Breast epithelium (tissue), 4 donors: Measurements from ENCODE around the gene AMOT. TPM values are rescaled to one million over a fixed set of nuclear protein-coding genes. Genes with fewer than 3 reads are reported as not detected.

ENCODE experiments used
- DNase-seq, 2 donors: peaks; one replicate each; pipeline ENCODE4 v3.0.0-alpha.2; 2019; ENCODE audit warnings: low spot score in 2 of 2
- H3K27ac ChIP-seq, 2 donors: fragments of 200-600 bp; sonication (generic) in 1 of 2; one replicate each; pipeline ENCODE4 v1.5.1; 2016 to 2019; ENCODE audit warnings: mild to moderate bottlenecking in 1 of 2
- H3K27me3 ChIP-seq, 2 donors: fragments of 200-600 bp; sonication (generic) in 1 of 2; one replicate each; pipeline versions ENCODE4 v1.5.1 to v1.6.0; 2017 to 2019; ENCODE audit warnings: control low read depth in 1 of 2, mild to moderate bottlenecking in 1 of 2
- H3K36me3 ChIP-seq: fragments of 200-600 bp; one replicate; pipeline ENCODE4 v1.5.1; 2019
- H3K4me1 ChIP-seq, 2 donors: fragments of 200-600 bp; sonication (generic); one replicate each; pipeline ENCODE4 v1.5.1; 2016 to 2019; ENCODE audit warnings: control low read depth in 1 of 2
- H3K4me3 ChIP-seq, 3 donors: fragments of 200-600 bp; sonication (generic); 1 replicate in 2 of 3; 2 replicates in 1 of 3; pipeline ENCODE4 v1.5.1; 2016 to 2019; ENCODE audit warnings: mild to moderate bottlenecking in 3 of 3, moderate library complexity in 2 of 3
- H3K9me3 ChIP-seq, 2 donors: fragments of 200-600 bp; sonication (generic) in 1 of 2; one replicate each; pipeline ENCODE4 v1.5.1; 2016 to 2019; ENCODE audit warnings: control low read depth in 1 of 2
- CTCF ChIP-seq, 3 donors: fragments of 450-650 bp; IDR thresholded peaks; one replicate each; pipeline ENCODE4 v1.5.1; 2016 to 2017; ENCODE audit warnings: antibody characterized with exemption in 3 of 3, mild to moderate bottlenecking in 3 of 3, moderate library complexity in 3 of 3
- POLR2A ChIP-seq: fragments of 450-650 bp; IDR thresholded peaks from one replicate; pipeline ENCODE4 v1.6.1; 2016; ENCODE audit warnings: antibody characterized with exemption, mild to moderate bottlenecking, moderate library complexity
- POLR2AphosphoS5 ChIP-seq, 3 donors: sonication (generic); formaldehyde crosslinking; IDR thresholded peaks; one replicate each; pipeline ENCODE4 v1.6.1; 2017; ENCODE audit warnings: antibody characterized with exemption in 3 of 3
- intact Hi-C: fragments of 100-400 bp; cut with DNase I; formaldehyde crosslinking; loops from one replicate; pipeline ENCODE4 v1.15.1; 2023; ENCODE audit warnings: low total_unique reads
- total RNA-seq, 3 donors: library from RNA; depleted of rRNA; stranded (reverse); fragments of >200 nt; gene quantifications; one replicate each; pipeline ENCODE4 v1.1.0, GENCODE V29; 2016

Gene AMOT
- total RNA-seq, 3 donors from 2014 or later = 14.1 to 39.2 (median 23.0) TPM

GRCh38 chrX:112834031-112834845 is 6.4 kb downstream of the AMOT start:
- Histone ChIP-seq H3K27ac (peak overlapping the region in 1 of 2 donors; percentile 37), H3K4me3 (no peak overlapping the region), H3K27me3 (peaks cover 0 to 25% of the 10 kb centered on the region in 2 donors), H3K9me3 (no peaks in the 10 kb centered on the region), H3K4me1 (no peaks in the 10 kb centered on the region), H3K36me3 (no peaks in the 10 kb centered on the region)
- intact Hi-C loops = no loop called here
- no peak for DNase-seq
- TF ChIP-seq POLR2A = no peak
- TF ChIP-seq POLR2AphosphoS5 (IDR thresholded peaks at IDR 0.05) = no peak

- peak in 1 of 2 donors; percentile 60 for DNase-seq
- Histone ChIP-seq H3K27ac (peak overlapping the region in 1 of 2 donors; percentile 29), H3K4me3 (no peak overlapping the region), H3K27me3 (peaks cover 0 to 31% of the 10 kb centered on the region in 2 donors), H3K9me3 (no peaks in the 10 kb centered on the region), H3K36me3 (no peaks in the 10 kb centered on the region), H3K4me1 (no peaks in the 10 kb centered on the region)
- no peak for TF ChIP-seq POLR2A
- TF ChIP-seq POLR2AphosphoS5 (IDR thresholded peaks at IDR 0.05) = no peak
- TF ChIP-seq CTCF (IDR thresholded peaks at IDR 0.05) = no peak
- intact Hi-C loops = no loop called here
Measured at GRCh38 chrX:112832481-112833095, 8.0 kb downstream of the AMOT start.

GRCh38 chrX:112830540-112830939 is 10.1 kb downstream of the AMOT start:
- no peaks in the 10 kb centered on the region for H3K36me3 ChIP-seq
- H3K27ac ChIP-seq = peak overlapping the region; percentile 41 to 48
- H3K27me3 ChIP-seq = peaks cover 0 to 32% of the 10 kb centered on the region in 2 donors
- intact Hi-C loops = no loop called here
- peak in 1 of 2 donors; percentile 58 for DNase-seq
- TF ChIP-seq POLR2AphosphoS5 (IDR thresholded peaks at IDR 0.05) = no peak
- no peak for TF ChIP-seq CTCF (IDR thresholded peaks at IDR 0.05)
- no peak for TF ChIP-seq POLR2A
- no peaks in the 10 kb centered on the region for H3K4me1 ChIP-seq
- H3K9me3 ChIP-seq = no peaks in the 10 kb centered on the region
- no peak overlapping the region for H3K4me3 ChIP-seq

GRCh38 chrX:112827292-112827903 is 13.2 kb downstream of the AMOT start:
- intact Hi-C loops = no loop called here
- H3K4me1 ChIP-seq = no peaks in the 10 kb centered on the region
- no peak for DNase-seq
- H3K9me3 ChIP-seq = no peaks in the 10 kb centered on the region
- peaks cover 0 to 44% of the 10 kb centered on the region in 2 donors for H3K27me3 ChIP-seq
- no peak overlapping the region for H3K4me3 ChIP-seq
- TF ChIP-seq CTCF (IDR thresholded peaks at IDR 0.05) (no peak), POLR2A (no peak), POLR2AphosphoS5 (IDR thresholded peaks at IDR 0.05) (no peak)
- H3K36me3 ChIP-seq = no peaks in the 10 kb centered on the region
- no peak overlapping the region for H3K27ac ChIP-seq

- no peak overlapping the region for H3K4me3 ChIP-seq
- H3K4me1 ChIP-seq = no peaks in the 10 kb centered on the region
- H3K9me3 ChIP-seq = no peaks in the 10 kb centered on the region
- no peak for TF ChIP-seq CTCF (IDR thresholded peaks at IDR 0.05)
- no peak for TF ChIP-seq POLR2A
- TF ChIP-seq POLR2AphosphoS5 (IDR thresholded peaks at IDR 0.05) = no peak
- peaks cover 0 to 48% of the 10 kb centered on the region in 2 donors for H3K27me3 ChIP-seq
- H3K27ac ChIP-seq = peak overlapping the region in 1 of 2 donors; percentile 7
- DNase-seq = no peak
- H3K36me3 ChIP-seq = no peaks in the 10 kb centered on the region
- intact Hi-C loops = no loop called here
Measured at GRCh38 chrX:112826023-112826422, 14.6 kb downstream of the AMOT start.
